Hindlimb muscle (tissue), 1 donor: Measurements from ENCODE around the gene MAF. TPM values are rescaled to one million over a fixed set of nuclear protein-coding genes. Genes with fewer than 3 reads are reported as not detected.

Source experiments
- DNase-seq: peaks from one replicate; pipeline ENCODE4 v3.0.0-alpha.2; 2013
- polyA plus RNA-seq: library from polyadenylated mRNA; unstranded; fragments of 120-200 nt; gene quantifications from one replicate; pipeline ENCODE4 v1.2.1, GENCODE V29; 2013; ENCODE audit not compliant: insufficient read length

MAF gene
- polyA plus RNA-seq, 1 donor = 51.4 TPM

- no peak for DNase-seq
Observed at GRCh38 chr16:79587296-79587695, 13.2 kb downstream of the MAF start.

GRCh38 chr16:79582789-79583188 is 17.7 kb downstream of the MAF start:
- DNase-seq = no peak

- DNase-seq = no peak
Observed at GRCh38 chr16:79580453-79581191, 19.9 kb downstream of the MAF start.

- no peak for DNase-seq
Observed at GRCh38 chr16:79576602-79577001, 23.9 kb downstream of the MAF start.

- DNase-seq = no peak
Observed at GRCh38 chr16:79573884-79574283, 26.7 kb downstream of the MAF start.

GRCh38 chr16:79573071-79573470 is 27.5 kb downstream of the MAF start:
- DNase-seq = no peak

GRCh38 chr16:79571903-79572535 is 28.5 kb downstream of the MAF start:
- DNase-seq = no peak

- peak; percentile 60 for DNase-seq
Observed at GRCh38 chr16:79571065-79571902, 29.3 kb downstream of the MAF start.

- DNase-seq = no peak
Observed at GRCh38 chr16:79564671-79565107, 35.8 kb downstream of the MAF start.

GRCh38 chr16:79563921-79564320 is 36.6 kb downstream of the MAF start:
- DNase-seq = no peak

GRCh38 chr16:79562166-79562823 is 38.2 kb downstream of the MAF start:
- DNase-seq = no peak

GRCh38 chr16:79561729-79562128 is 38.8 kb downstream of the MAF start:
- DNase-seq = no peak

- DNase-seq = no peak
Observed at GRCh38 chr16:79560923-79561322, 39.6 kb downstream of the MAF start.

- no peak for DNase-seq
Observed at GRCh38 chr16:79560318-79560717, 40.2 kb downstream of the MAF start.

GRCh38 chr16:79559532-79559931 is 41.0 kb downstream of the MAF start:
- DNase-seq = no peak

- DNase-seq = no peak
Observed at GRCh38 chr16:79557421-79557820, 43.1 kb downstream of the MAF start.

GRCh38 chr16:79554912-79555311 is 45.6 kb downstream of the MAF start:
- no peak for DNase-seq

- no peak for DNase-seq
Observed at GRCh38 chr16:79550373-79550772, 50.2 kb downstream of the MAF start.

- DNase-seq = no peak
Observed at GRCh38 chr16:79547085-79547484, 53.5 kb downstream of the MAF start.
